IMR-90 (cell line): ENCODE results near the gene EEF1AKMT1. TPM values are rescaled to one million over a fixed set of nuclear protein-coding genes. Genes with fewer than 3 reads are reported as not detected.

ENCODE experiments used
- ATAC-seq: fragments of 200-7000 bp; cut with Tn5 transposase; 2 replicates; pipeline ENCODE4 v1.9.1; 2020; ENCODE audit warnings: low read depth, mild to moderate bottlenecking, moderate library complexity
- BruUV-seq: library from RNA; stranded (reverse); fragments of 400-500 nt; replicated peaks from 2 replicates; lab custom pipeline; 2021; lab: Mats Ljungman, UMichigan
- CTCF ChIA-PET: fragments of 300-600 bp; formaldehyde crosslinking; extraction: SDS; loops from one replicate; lab custom pipeline; 2021; ENCODE audit warnings: antibody characterized with exemption; lab: Yijun Ruan, JAX
- POLR2A ChIA-PET: fragments of 300-600 bp; sonication (Branson Sonifier 250); formaldehyde crosslinking; loops from one replicate; lab custom pipeline; 2022; ENCODE audit warnings: antibody characterized with exemption; ENCODE audit not compliant: unreplicated experiment; lab: Charles Lee
- DNase-seq: peaks from one replicate; pipeline ENCODE4 v3.0.0; 2013
- H2AFZ ChIP-seq: replicated peaks from 2 replicates; pipeline ENCODE3; 2013; ENCODE audit warnings: low read length, mild to moderate bottlenecking; ENCODE audit not compliant: poor library complexity
- H2AK5ac ChIP-seq: 2 replicates; pipeline ENCODE4 v1.6.1; 2013; ENCODE audit warnings: low read depth, low read length, inconsistent platforms
- H2AK9ac ChIP-seq: replicated peaks from 2 replicates; pipeline ENCODE3; 2013; ENCODE audit warnings: mild to moderate bottlenecking, low read depth, low read length, moderate library complexity; ENCODE audit not compliant: poor library complexity
- H2BK120ac ChIP-seq: 2 replicates; pipeline ENCODE4 v1.6.1; 2013; ENCODE audit warnings: low read depth, low read length, inconsistent platforms
- H2BK15ac ChIP-seq: 3 replicates; pipeline ENCODE4 v1.6.1; 2013; ENCODE audit warnings: low read depth, low read length, inconsistent platforms
- H2BK20ac ChIP-seq: 2 replicates; pipeline ENCODE4 v1.6.1; 2013; ENCODE audit warnings: low read depth, mild to moderate bottlenecking, inconsistent platforms, low read length, moderate library complexity
- H2BK5ac ChIP-seq: 2 replicates; pipeline ENCODE4 v1.6.1; 2013; ENCODE audit warnings: mild to moderate bottlenecking, low read depth, low read length, inconsistent platforms; ENCODE audit not compliant: poor library complexity, severe bottlenecking
- H3K14ac ChIP-seq: replicated peaks from 2 replicates; pipeline ENCODE4 v1.6.1; 2013; ENCODE audit warnings: low read depth, low read length, inconsistent platforms
- H3K18ac ChIP-seq: 2 replicates; pipeline ENCODE4 v1.6.1; 2013; ENCODE audit warnings: low read depth, low read length, control low read depth
- H3K23ac ChIP-seq: 2 replicates; pipeline ENCODE4 v1.6.1; 2013; ENCODE audit warnings: low read depth, low read length, inconsistent platforms
- H3K27ac ChIP-seq: 2 replicates; pipeline ENCODE4 v1.5.1; 2013; ENCODE audit warnings: mild to moderate bottlenecking, control low read depth, low read length; ENCODE audit not compliant: insufficient read depth
- H3K27me3 ChIP-seq: 2 replicates; pipeline ENCODE4 v1.6.1; 2013; ENCODE audit warnings: low read length; ENCODE audit not compliant: control insufficient read depth, insufficient read depth
- H3K36me3 ChIP-seq: 2 replicates; pipeline ENCODE4 v1.6.1; 2013; ENCODE audit warnings: low read length, mixed read lengths; ENCODE audit not compliant: control insufficient read depth, insufficient read depth
- H3K4ac ChIP-seq: 2 replicates; pipeline ENCODE4 v1.6.1; 2013; ENCODE audit warnings: low read depth, low read length, inconsistent platforms
- H3K4me1 ChIP-seq: 2 replicates; pipeline ENCODE4 v1.6.1; 2013; ENCODE audit warnings: low read length, mixed read lengths; ENCODE audit not compliant: control insufficient read depth, insufficient read depth
- H3K4me2 ChIP-seq: 2 replicates; pipeline ENCODE4 v1.6.1; 2013; ENCODE audit warnings: low read depth, mild to moderate bottlenecking, control low read depth, low read length, moderate library complexity
- H3K4me3 ChIP-seq: 2 replicates; pipeline ENCODE4 v1.5.1; 2013; ENCODE audit warnings: low read depth, mild to moderate bottlenecking, control low read depth, low read length, moderate library complexity; ENCODE audit not compliant: insufficient read depth
- H3K56ac ChIP-seq: 2 replicates; pipeline ENCODE4 v1.6.1; 2013; ENCODE audit warnings: low read length, inconsistent platforms; ENCODE audit not compliant: insufficient read depth; ENCODE audit errors: extremely low read depth
- H3K79me1 ChIP-seq, 2 experiments: 2 replicates each; pipeline ENCODE4 v1.6.1; 2013; ENCODE audit warnings: low read length in 2 of 2, inconsistent platforms in 1 of 2, low read depth in 1 of 2
- H3K9ac ChIP-seq: 2 replicates; pipeline ENCODE4 v1.6.1; 2013; ENCODE audit warnings: low read depth, low read length, control low read depth
- H3K9me1 ChIP-seq: 2 replicates; pipeline ENCODE4 v1.6.1; 2013; ENCODE audit warnings: low read length, inconsistent platforms; ENCODE audit not compliant: insufficient read depth
- H3K9me3 ChIP-seq: 2 replicates; pipeline ENCODE4 v1.6.1; 2013; ENCODE audit warnings: low read length; ENCODE audit not compliant: control insufficient read depth, insufficient read depth
- H4K20me1 ChIP-seq: 2 replicates; pipeline ENCODE4 v1.6.1; 2013; ENCODE audit warnings: low read length, inconsistent platforms; ENCODE audit not compliant: insufficient read depth
- H4K5ac ChIP-seq: 2 replicates; pipeline ENCODE4 v1.6.1; 2013; ENCODE audit warnings: mild to moderate bottlenecking, low read depth, low read length, control low read depth
- H4K8ac ChIP-seq, 2 experiments: 2 replicates each; pipeline ENCODE4 v1.6.1; 2013; ENCODE audit warnings: low read depth in 2 of 2, low read length in 2 of 2, control low read depth in 1 of 2, inconsistent platforms in 1 of 2
- H4K91ac ChIP-seq: 2 replicates; pipeline ENCODE4 v1.6.1; 2013; ENCODE audit warnings: low read depth, low read length, inconsistent platforms; ENCODE audit not compliant: insufficient read depth
- BHLHE40 ChIP-seq: fragments of 150-350 bp; IDR thresholded peaks from 2 replicates; pipeline ENCODE4 v1.6.1; 2016; ENCODE audit warnings: mild to moderate bottlenecking, low read depth, low read length
- CEBPB ChIP-seq: IDR thresholded peaks from 2 replicates; pipeline ENCODE4 v1.6.1; 2012; ENCODE audit warnings: low read depth, low read length, improper control_type of control experiment
- CHD1 ChIP-seq: IDR thresholded peaks from 2 replicates; pipeline ENCODE4 v1.6.1; 2012; ENCODE audit warnings: low read depth, low read length, improper control_type of control experiment
- ELK1 ChIP-seq: fragments of 150-350 bp; IDR thresholded peaks from 2 replicates; pipeline ENCODE4 v1.6.1; 2016; ENCODE audit warnings: low read depth, mild to moderate bottlenecking, low read length, moderate library complexity, borderline replicate concordance
- FOS ChIP-seq: fragments of 150-350 bp; IDR thresholded peaks from 2 replicates; pipeline ENCODE4 v1.6.1; 2016; ENCODE audit warnings: low read depth, low read length
- MAFK ChIP-seq: IDR thresholded peaks from 2 replicates; pipeline ENCODE4 v1.6.1; 2012; ENCODE audit warnings: low read depth, low read length, improper control_type of control experiment
- MAZ ChIP-seq: IDR thresholded peaks from 2 replicates; pipeline ENCODE4 v1.6.1; 2012; ENCODE audit warnings: low read depth, mild to moderate bottlenecking, low read length, improper control_type of control experiment, moderate library complexity, borderline replicate concordance
- MXI1 ChIP-seq: IDR thresholded peaks from 2 replicates; pipeline ENCODE4 v1.6.1; 2012; ENCODE audit warnings: low read depth, mild to moderate bottlenecking, low read length, moderate library complexity, borderline replicate concordance
- NFE2L2 ChIP-seq: fragments of 150-350 bp; IDR thresholded peaks from 2 replicates; pipeline ENCODE4 v1.6.1; 2016; ENCODE audit warnings: low read depth, mild to moderate bottlenecking, low read length
- POLR2A ChIP-seq: IDR thresholded peaks from 2 replicates; pipeline ENCODE4 v1.6.1; 2012; ENCODE audit warnings: mild to moderate bottlenecking, low read depth, low read length
- RAD21 ChIP-seq: IDR thresholded peaks from 2 replicates; pipeline ENCODE4 v1.6.1; 2012; ENCODE audit warnings: low read length, improper control_type of control experiment
- RCOR1 ChIP-seq: IDR thresholded peaks from 2 replicates; pipeline ENCODE4 v1.6.1; 2012; ENCODE audit warnings: mild to moderate bottlenecking, low read length, improper control_type of control experiment; ENCODE audit not compliant: insufficient replicate concordance
- RFX5 ChIP-seq: IDR thresholded peaks from 2 replicates; pipeline ENCODE4 v1.8.0; 2012; ENCODE audit warnings: low read depth, mild to moderate bottlenecking, low read length, moderate library complexity
- SMC3 ChIP-seq: fragments of 150-350 bp; IDR thresholded peaks from 2 replicates; pipeline ENCODE4 v1.6.1; 2016; ENCODE audit warnings: low read depth, mild to moderate bottlenecking, antibody characterized with exemption, low read length, moderate library complexity
- WGBS, 2 experiments: methylation state at CpG; one replicate each; pipeline versions ENCODE4 v1.1.5 to v1.1.7; 2013; ENCODE audit warnings: missing lambda C conversion rate in 2 of 2; ENCODE audit not compliant: insufficient read length in 1 of 2; ENCODE audit errors: extremely low coverage in 2 of 2; 5-methylcytosine and 5-hydroxymethylcytosine counted together
- dilution Hi-C: fragments of 300-500 bp; cut with HindIII; formaldehyde crosslinking; loops from one replicate; pipeline ENCODE4 v1.14.3; 2018; ENCODE audit warnings: low sequenced_read_pairs; ENCODE audit not compliant: unreplicated experiment
- in situ Hi-C: fragments of 300-500 bp; cut with MboI; formaldehyde crosslinking; loops from 3 replicates; pipeline ENCODE4 v1.14.3; 2019; ENCODE audit warnings: low sequenced_read_pairs, inconsistent platforms, mixed read lengths
- intact Hi-C: fragments of 100-400 bp; cut with micrococcal nuclease; formaldehyde crosslinking; loops from 2 replicates; pipeline ENCODE4 v1.10.0; 2022
- polyA plus RNA-seq, 3 experiments: library from polyadenylated mRNA; depleted of rRNA; stranded (reverse); fragments of >200 nt; gene quantifications; 2 replicates each; pipeline ENCODE4 v1.2.3, GENCODE V29; 2012; ENCODE audit warnings: low replicate concordance in 1 of 3
- total RNA-seq: library from RNA; depleted of rRNA; stranded (reverse); fragments of >200 nt; gene quantifications from 2 replicates; pipeline ENCODE4 v1.2.3, GENCODE V29; 2012
- TF ChIP-seq, protein P1 (sequence below): fragments of 150-350 bp; IDR thresholded peaks from 2 replicates; pipeline ENCODE4 v1.6.1; 2017; ENCODE audit warnings: mild to moderate bottlenecking, antibody characterized with exemption, low read length, low read depth
- TF ChIP-seq, protein P2 (sequence below): conservative IDR thresholded peaks from 2 replicates; pipeline ENCODE4 v1.5.1; 2012; ENCODE audit warnings: mild to moderate bottlenecking, low read depth, low read length, improper control_type of control experiment

Gene EEF1AKMT1
- total and polyA plus RNA-seq, 2 of the 4 experiments (the other 2 are of a cell fraction): 10.0 to 10.6 TPM

GRCh38 chr13:20769834-20770233, 3.9 kb downstream of the EEF1AKMT1 start:
- no peak overlapping the region for H2BK5ac ChIP-seq
- no peak for TF ChIP-seq FOS
- TF ChIP-seq, protein P1, sequence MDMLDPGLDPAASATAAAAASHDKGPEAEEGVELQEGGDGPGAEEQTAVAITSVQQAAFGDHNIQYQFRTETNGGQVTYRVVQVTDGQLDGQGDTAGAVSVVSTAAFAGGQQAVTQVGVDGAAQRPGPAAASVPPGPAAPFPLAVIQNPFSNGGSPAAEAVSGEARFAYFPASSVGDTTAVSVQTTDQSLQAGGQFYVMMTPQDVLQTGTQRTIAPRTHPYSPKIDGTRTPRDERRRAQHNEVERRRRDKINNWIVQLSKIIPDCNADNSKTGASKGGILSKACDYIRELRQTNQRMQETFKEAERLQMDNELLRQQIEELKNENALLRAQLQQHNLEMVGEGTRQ: no peak
- no peak for TF ChIP-seq MAZ
- TF ChIP-seq POLR2A: no peak
- no peak for TF ChIP-seq BHLHE40
- no peak for TF ChIP-seq RCOR1
- TF ChIP-seq CHD1: no peak
- no peak for TF ChIP-seq MAFK
- TF ChIP-seq, protein P2, sequence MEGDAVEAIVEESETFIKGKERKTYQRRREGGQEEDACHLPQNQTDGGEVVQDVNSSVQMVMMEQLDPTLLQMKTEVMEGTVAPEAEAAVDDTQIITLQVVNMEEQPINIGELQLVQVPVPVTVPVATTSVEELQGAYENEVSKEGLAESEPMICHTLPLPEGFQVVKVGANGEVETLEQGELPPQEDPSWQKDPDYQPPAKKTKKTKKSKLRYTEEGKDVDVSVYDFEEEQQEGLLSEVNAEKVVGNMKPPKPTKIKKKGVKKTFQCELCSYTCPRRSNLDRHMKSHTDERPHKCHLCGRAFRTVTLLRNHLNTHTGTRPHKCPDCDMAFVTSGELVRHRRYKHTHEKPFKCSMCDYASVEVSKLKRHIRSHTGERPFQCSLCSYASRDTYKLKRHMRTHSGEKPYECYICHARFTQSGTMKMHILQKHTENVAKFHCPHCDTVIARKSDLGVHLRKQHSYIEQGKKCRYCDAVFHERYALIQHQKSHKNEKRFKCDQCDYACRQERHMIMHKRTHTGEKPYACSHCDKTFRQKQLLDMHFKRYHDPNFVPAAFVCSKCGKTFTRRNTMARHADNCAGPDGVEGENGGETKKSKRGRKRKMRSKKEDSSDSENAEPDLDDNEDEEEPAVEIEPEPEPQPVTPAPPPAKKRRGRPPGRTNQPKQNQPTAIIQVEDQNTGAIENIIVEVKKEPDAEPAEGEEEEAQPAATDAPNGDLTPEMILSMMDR: no peak
- no peak for TF ChIP-seq NFE2L2
- no peak for TF ChIP-seq RFX5
- no peak for TF ChIP-seq CEBPB
- TF ChIP-seq RAD21: no peak
- no peak for TF ChIP-seq SMC3
- TF ChIP-seq ELK1: no peak
- TF ChIP-seq MXI1: no peak
- dilution Hi-C loops: no loop called here
- H2AFZ ChIP-seq: no peak overlapping the region
- H3K27me3 ChIP-seq: no peaks in the 10 kb centered on the region
- no peaks in the 10 kb centered on the region for H4K20me1 ChIP-seq
- POLR2A ChIA-PET: interaction anchor here (0.6 kb wide), 1 partner anchor 20 kb away, joined by 6 read pairs; no protein-coding TSS in a partner anchor
- no peak overlapping the region for H4K8ac ChIP-seq
- no peak overlapping the region for H3K9ac ChIP-seq
- H3K23ac ChIP-seq: no peak overlapping the region
- no peak overlapping the region for H3K14ac ChIP-seq
- no peaks in the 10 kb centered on the region; the same call in 1 of the 2 replicates for H3K9me1 ChIP-seq
- peaks cover 2% of the 10 kb centered on the region; the same call in 1 of the 2 replicates for H3K4me1 ChIP-seq
- no peak overlapping the region for H3K27ac ChIP-seq
- no peak overlapping the region for H2BK120ac ChIP-seq
- intact Hi-C loops: no loop called here
- H2AK5ac ChIP-seq: no peak overlapping the region
- ATAC-seq: no peak
- peaks cover 2% of the 10 kb centered on the region; the same call in 1 of the 2 replicates for H3K36me3 ChIP-seq
- WGBS, 2 experiments: no CpG with 5 or more reads among the region's 1 CpG
- H3K56ac ChIP-seq: no peak overlapping the region
- no peak overlapping the region for H2BK20ac ChIP-seq
- in situ Hi-C loops: no loop called here
- BruUV-seq: no TSS peak
- no peak overlapping the region for H4K91ac ChIP-seq
- H2AK9ac ChIP-seq: no peak overlapping the region
- peaks cover 12 to 20% of the 10 kb centered on the region in 2 experiments for H3K79me1 ChIP-seq
- H3K9me3 ChIP-seq: no peaks in the 10 kb centered on the region
- H3K4me3 ChIP-seq: no peak overlapping the region
- H4K5ac ChIP-seq: no peak overlapping the region
- no peak overlapping the region for H3K4me2 ChIP-seq
- no peak overlapping the region for H3K4ac ChIP-seq
- CTCF ChIA-PET: interaction anchor here (0.6 kb wide), 1 partner anchor 57 kb away, joined by 3 read pairs; no protein-coding TSS in a partner anchor
- no peak overlapping the region for H3K18ac ChIP-seq
- H2BK15ac ChIP-seq: no peak overlapping the region
- DNase-seq: no peak
